ENCODE data around the gene WDR88. TPM values are rescaled to one million over a fixed set of nuclear protein-coding genes. Genes with fewer than 3 reads are reported as not detected.
"Not testable (repeated sequence)": the region's sequence is repeated elsewhere in the genome, so short reads cannot be mapped to it uniquely, and the experiment has no call there.

WDR88 gene
- total RNA-seq, 2 experiments from 2014 or later, result 0.38 TPM; not detected in 1

- ChIA-PET POLR2A (interaction anchor here (0.7 kb wide), 1 partner anchor 134 kb away, joined by 3 read pairs; no protein-coding TSS in a partner anchor), CTCF (ENCODE audit: unreplicated experiment) (no interaction called here)
- Histone ChIP-seq H3K36me3 (ENCODE audit: insufficient read depth, low read length) (no peaks in the 10 kb centered on the region), H3K9me3 (ENCODE audit: low read length) (no peaks in the 10 kb centered on the region), H3K4me3 (ENCODE audit: low read depth, low read length, poor library complexity, severe bottlenecking) (no peak overlapping the region), H3K4me2 (ENCODE audit: low read length) (no peak overlapping the region), H4K20me1 (ENCODE audit: insufficient read depth, low read length) (no peaks in the 10 kb centered on the region), H2AFZ (ENCODE audit: low read length) (no peak overlapping the region), H3K4me1 (ENCODE audit: insufficient read depth, low read length, poor library complexity, severe bottlenecking) (no peaks in the 10 kb centered on the region), H3K79me2 (ENCODE audit: insufficient read depth, low read depth, low read length) (no peaks in the 10 kb centered on the region), H3K9me2 (ENCODE audit: insufficient read depth, low read length) (no peaks in the 10 kb centered on the region), H3K27ac (ENCODE audit: low read depth, low read length, poor library complexity, severe bottlenecking) (no peak overlapping the region)
- intact Hi-C loops (cut with micrococcal nuclease; ENCODE audit: unreplicated experiment), result no loop called here
- no TSS peak for BruUV-seq (replicated peaks)
- DNase-seq (ENCODE audit: low spot score), result no peak
- TF ChIP-seq EZH2phosphoT487 (IDR thresholded peaks at IDR 0.05; ENCODE audit: borderline replicate concordance, low read depth, low read length), result no peak
- no peak for TF ChIP-seq CTCF (conservative IDR thresholded peaks at IDR 0.05; ENCODE audit: low read length)
Measured at GRCh38 chr19:33189453-33189852, 57.5 kb downstream of the WDR88 start.

GRCh38 chr19:33191092-33191491 lies 59.2 kb downstream of the WDR88 start:
- BruUV-seq (replicated peaks); H3K79me2 ChIP-seq (ENCODE audit: insufficient read depth, low read depth, low read length); H4K20me1 ChIP-seq (ENCODE audit: insufficient read depth, low read length); H3K36me3 ChIP-seq (ENCODE audit: insufficient read depth, low read length); H3K4me3 ChIP-seq (ENCODE audit: low read depth, low read length, poor library complexity, severe bottlenecking); H3K9me2 ChIP-seq (ENCODE audit: insufficient read depth, low read length); H3K27ac ChIP-seq (ENCODE audit: low read depth, low read length, poor library complexity, severe bottlenecking); H3K9me3 ChIP-seq (ENCODE audit: low read length); CTCF ChIA-PET (ENCODE audit: unreplicated experiment); DNase-seq (ENCODE audit: low spot score); H2AFZ ChIP-seq (ENCODE audit: low read length); H3K4me1 ChIP-seq (ENCODE audit: insufficient read depth, low read length, poor library complexity, severe bottlenecking); H3K4me2 ChIP-seq (ENCODE audit: low read length); intact Hi-C loops (cut with micrococcal nuclease; ENCODE audit: unreplicated experiment): not testable (repeated sequence)
- POLR2A ChIA-PET, result interaction anchor here (0.7 kb wide), 1 partner anchor 1301 kb away, joined by 3 read pairs; no protein-coding TSS in a partner anchor

GRCh38 chr19:33191501-33191900 lies 59.6 kb downstream of the WDR88 start:
- no peaks in the 10 kb centered on the region for H3K36me3 ChIP-seq (ENCODE audit: insufficient read depth, low read length)
- no peaks in the 10 kb centered on the region for H3K9me3 ChIP-seq (ENCODE audit: low read length)
- H3K4me1 ChIP-seq (ENCODE audit: insufficient read depth, low read length, poor library complexity, severe bottlenecking), result no peaks in the 10 kb centered on the region
- no peak overlapping the region for H3K4me3 ChIP-seq (ENCODE audit: low read depth, low read length, poor library complexity, severe bottlenecking)
- DNase-seq (ENCODE audit: low spot score), result no peak
- intact Hi-C loops (cut with micrococcal nuclease; ENCODE audit: unreplicated experiment), result no loop called here
- TF ChIP-seq EZH2phosphoT487 (IDR thresholded peaks at IDR 0.05; ENCODE audit: borderline replicate concordance, low read depth, low read length), result no peak
- H3K79me2 ChIP-seq (ENCODE audit: insufficient read depth, low read depth, low read length), result no peaks in the 10 kb centered on the region
- CTCF ChIA-PET (ENCODE audit: unreplicated experiment), result no interaction called here
- BruUV-seq (replicated peaks), result no TSS peak
- no peak overlapping the region for H3K27ac ChIP-seq (ENCODE audit: low read depth, low read length, poor library complexity, severe bottlenecking)
- POLR2A ChIA-PET, result interaction anchor here (0.7 kb wide), 1 partner anchor 13 kb away, joined by 3 read pairs; no protein-coding TSS in a partner anchor
- no peak overlapping the region for H2AFZ ChIP-seq (ENCODE audit: low read length)
- H4K20me1 ChIP-seq (ENCODE audit: insufficient read depth, low read length), result no peaks in the 10 kb centered on the region
- H3K9me2 ChIP-seq (ENCODE audit: insufficient read depth, low read length), result no peaks in the 10 kb centered on the region
- H3K4me2 ChIP-seq (ENCODE audit: low read length), result no peak overlapping the region

GRCh38 chr19:33192010-33192409 lies 60.1 kb downstream of the WDR88 start:
- Histone ChIP-seq H3K79me2 (ENCODE audit: insufficient read depth, low read depth, low read length) (no peaks in the 10 kb centered on the region), H3K9me3 (ENCODE audit: low read length) (no peaks in the 10 kb centered on the region), H4K20me1 (ENCODE audit: insufficient read depth, low read length) (no peaks in the 10 kb centered on the region), H3K4me2 (ENCODE audit: low read length) (no peak overlapping the region), H3K4me3 (ENCODE audit: low read depth, low read length, poor library complexity, severe bottlenecking) (no peak overlapping the region), H3K4me1 (ENCODE audit: insufficient read depth, low read length, poor library complexity, severe bottlenecking) (no peaks in the 10 kb centered on the region), H3K9me2 (ENCODE audit: insufficient read depth, low read length) (no peaks in the 10 kb centered on the region), H2AFZ (ENCODE audit: low read length) (no peak overlapping the region), H3K36me3 (ENCODE audit: insufficient read depth, low read length) (no peaks in the 10 kb centered on the region), H3K27ac (ENCODE audit: low read depth, low read length, poor library complexity, severe bottlenecking) (no peak overlapping the region)
- POLR2A ChIA-PET, result interaction anchor here (0.7 kb wide), 1 partner anchor 13 kb away, joined by 3 read pairs; no protein-coding TSS in a partner anchor
- no TSS peak for BruUV-seq (replicated peaks)
- no peak for DNase-seq (ENCODE audit: low spot score)
- TF ChIP-seq EZH2phosphoT487 (IDR thresholded peaks at IDR 0.05; ENCODE audit: borderline replicate concordance, low read depth, low read length) (no peak), CTCF (conservative IDR thresholded peaks at IDR 0.05; ENCODE audit: low read length) (peak; percentile 65)
- intact Hi-C loops (cut with micrococcal nuclease; ENCODE audit: unreplicated experiment), result no loop called here
- CTCF ChIA-PET (ENCODE audit: unreplicated experiment), result no interaction called here

Measured in OCI-LY7 (cell line).